ENCODE data around the gene SWAP70. TPM values are rescaled to one million over a fixed set of nuclear protein-coding genes. Genes with fewer than 3 reads are reported as not detected.

Gene SWAP70
- total RNA-seq, 4 donors from 2014 or later: 29.7 to 53.6 (median 38.8) TPM

- 47 to 83% methylated on average over 5 of the region's 5 CpGs for WGBS, 2 donors
- no peak for TF ChIP-seq POLR2A (IDR thresholded peaks at IDR 0.05)
- TF ChIP-seq CTCF (IDR thresholded peaks at IDR 0.05): no peak
- Histone ChIP-seq H3K9me3 (no peaks in the 10 kb centered on the region), H3K27ac (peak overlapping the region in 1 of 3 donors; percentile 4), H3K36me3 (no peaks in the 10 kb centered on the region), H3K4me1 (peaks cover 3 to 13% of the 10 kb centered on the region in 2 donors), H3K4me3 (replicated peaks in 1 of 3) (no peak overlapping the region), H3K27me3 (no peaks in the 10 kb centered on the region)
- peak in 1 of 2 donors; percentile 22 for DNase-seq
- intact Hi-C loops (cut with DNase I): no loop called here
Measured at GRCh38 chr11:9765320-9766101, 101.6 kb downstream of the SWAP70 start.

GRCh38 chr11:9769621-9770020 is 105.7 kb downstream of the SWAP70 start:
- H3K4me3 ChIP-seq (replicated peaks in 1 of 3): no peak overlapping the region
- TF ChIP-seq CTCF (IDR thresholded peaks at IDR 0.05) (no peak), POLR2A (IDR thresholded peaks at IDR 0.05) (no peak)
- no peaks in the 10 kb centered on the region for H3K9me3 ChIP-seq
- 76 to 88% methylated on average over 4 of the region's 4 CpGs for WGBS, 2 donors
- peaks cover 0 to 13% of the 10 kb centered on the region in 2 donors for H3K4me1 ChIP-seq
- H3K27ac ChIP-seq: no peak overlapping the region
- intact Hi-C loops (cut with DNase I): no loop called here
- H3K27me3 ChIP-seq: no peaks in the 10 kb centered on the region
- no peaks in the 10 kb centered on the region for H3K36me3 ChIP-seq
- DNase-seq: no peak

GRCh38 chr11:9771071-9771511 is 107.2 kb downstream of the SWAP70 start:
- intact Hi-C loops (cut with DNase I): no loop called here
- peaks cover 5 to 15% of the 10 kb centered on the region in 2 donors for H3K4me1 ChIP-seq
- no peaks in the 10 kb centered on the region for H3K9me3 ChIP-seq
- DNase-seq: no peak
- no peak overlapping the region for H3K4me3 ChIP-seq (replicated peaks in 1 of 3)
- no peaks in the 10 kb centered on the region for H3K36me3 ChIP-seq
- TF ChIP-seq CTCF (IDR thresholded peaks at IDR 0.05) (no peak), POLR2A (IDR thresholded peaks at IDR 0.05) (no peak)
- WGBS, 2 donors: 93% methylated on average over 1 of the region's 1 CpG
- no peaks in the 10 kb centered on the region for H3K27me3 ChIP-seq
- H3K27ac ChIP-seq: no peak overlapping the region

GRCh38 chr11:9772218-9772617 is 108.3 kb downstream of the SWAP70 start:
- no peak overlapping the region for H3K27ac ChIP-seq
- no peaks in the 10 kb centered on the region for H3K27me3 ChIP-seq
- no peak for TF ChIP-seq POLR2A (IDR thresholded peaks at IDR 0.05)
- TF ChIP-seq CTCF (IDR thresholded peaks at IDR 0.05): no peak
- WGBS, 2 donors: 94 to 97% methylated on average over 4 of the region's 4 CpGs
- no peak for DNase-seq
- intact Hi-C loops (cut with DNase I): no loop called here
- no peak overlapping the region for H3K4me3 ChIP-seq (replicated peaks in 1 of 3)
- no peaks in the 10 kb centered on the region for H3K36me3 ChIP-seq
- H3K4me1 ChIP-seq: peaks cover 5 to 13% of the 10 kb centered on the region in 2 donors
- H3K9me3 ChIP-seq: no peaks in the 10 kb centered on the region

- Histone ChIP-seq H3K4me3 (replicated peaks in 1 of 3) (no peak overlapping the region), H3K36me3 (no peaks in the 10 kb centered on the region), H3K4me1 (peaks cover 5 to 13% of the 10 kb centered on the region in 2 donors), H3K9me3 (no peaks in the 10 kb centered on the region), H3K27ac (no peak overlapping the region), H3K27me3 (no peaks in the 10 kb centered on the region)
- TF ChIP-seq POLR2A (IDR thresholded peaks at IDR 0.05) (no peak), CTCF (IDR thresholded peaks at IDR 0.05) (no peak)
- intact Hi-C loops (cut with DNase I): no loop called here
- 92 to 96% methylated on average over 2 of the region's 2 CpGs for WGBS, 2 donors
- no peak for DNase-seq
Measured at GRCh38 chr11:9773524-9773923, 109.6 kb downstream of the SWAP70 start.
